Measurements from ENCODE around the gene SYPL2.

DNA sequence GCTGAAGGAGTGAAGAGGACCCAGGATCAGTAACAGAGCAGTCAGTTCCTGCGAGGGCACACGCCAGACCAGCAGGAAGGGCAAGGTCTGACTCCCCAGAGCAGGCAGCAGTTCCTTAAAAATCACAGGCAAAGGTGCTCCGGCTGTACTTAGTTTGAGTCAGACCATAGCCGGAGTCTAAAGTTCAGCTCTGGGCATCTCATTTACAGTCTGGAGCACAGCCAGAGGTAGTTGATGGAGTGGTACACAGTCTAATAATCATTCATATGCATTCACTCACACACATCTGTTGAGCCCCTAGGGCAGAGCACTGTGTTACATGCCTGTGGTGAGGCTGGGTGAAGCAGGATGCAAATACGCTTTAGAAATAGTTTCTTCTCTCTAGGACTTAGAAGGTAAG lies 50.5 kb downstream of the SYPL2 start:
- TF ChIP-seq, protein P1, sequence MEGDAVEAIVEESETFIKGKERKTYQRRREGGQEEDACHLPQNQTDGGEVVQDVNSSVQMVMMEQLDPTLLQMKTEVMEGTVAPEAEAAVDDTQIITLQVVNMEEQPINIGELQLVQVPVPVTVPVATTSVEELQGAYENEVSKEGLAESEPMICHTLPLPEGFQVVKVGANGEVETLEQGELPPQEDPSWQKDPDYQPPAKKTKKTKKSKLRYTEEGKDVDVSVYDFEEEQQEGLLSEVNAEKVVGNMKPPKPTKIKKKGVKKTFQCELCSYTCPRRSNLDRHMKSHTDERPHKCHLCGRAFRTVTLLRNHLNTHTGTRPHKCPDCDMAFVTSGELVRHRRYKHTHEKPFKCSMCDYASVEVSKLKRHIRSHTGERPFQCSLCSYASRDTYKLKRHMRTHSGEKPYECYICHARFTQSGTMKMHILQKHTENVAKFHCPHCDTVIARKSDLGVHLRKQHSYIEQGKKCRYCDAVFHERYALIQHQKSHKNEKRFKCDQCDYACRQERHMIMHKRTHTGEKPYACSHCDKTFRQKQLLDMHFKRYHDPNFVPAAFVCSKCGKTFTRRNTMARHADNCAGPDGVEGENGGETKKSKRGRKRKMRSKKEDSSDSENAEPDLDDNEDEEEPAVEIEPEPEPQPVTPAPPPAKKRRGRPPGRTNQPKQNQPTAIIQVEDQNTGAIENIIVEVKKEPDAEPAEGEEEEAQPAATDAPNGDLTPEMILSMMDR (IDR thresholded peaks at IDR 0.05): no peak
- TF ChIP-seq EZH2phosphoT487 (IDR thresholded peaks at IDR 0.05): no peak

Measured in neural progenitor cell (in vitro differentiated cells).